Esophagus (tissue), 2 donors: Measurements from ENCODE around the gene EN2. TPM values are rescaled to one million over a fixed set of nuclear protein-coding genes. Genes with fewer than 3 reads are reported as not detected.
A peak's percentile ranks its signal among the peaks of the same experiment; 100 is the strongest.

ENCODE experiments used
- H3K27ac ChIP-seq, 2 donors: one replicate each; pipeline ENCODE4 v1.5.1; 2013; ENCODE audit warnings: low read depth in 2 of 2, mild to moderate bottlenecking in 2 of 2, inconsistent platforms in 1 of 2, low read length in 1 of 2, moderate library complexity in 1 of 2
- H3K27me3 ChIP-seq, 2 donors: one replicate each; pipeline ENCODE4 v1.6.1; 2013; ENCODE audit warnings: low read length in 2 of 2, control low read depth in 1 of 2, mild to moderate bottlenecking in 1 of 2; ENCODE audit not compliant: insufficient read depth in 2 of 2, control insufficient read depth in 1 of 2
- H3K36me3 ChIP-seq, 2 donors: one replicate each; pipeline ENCODE4 v1.6.1; 2013; ENCODE audit warnings: low read length in 1 of 2; ENCODE audit not compliant: control insufficient read depth in 2 of 2, insufficient read depth in 2 of 2
- H3K4me1 ChIP-seq, 2 donors: one replicate each; pipeline ENCODE4 v1.6.1; 2013; ENCODE audit warnings: low read length in 1 of 2; ENCODE audit not compliant: control insufficient read depth in 2 of 2, insufficient read depth in 2 of 2
- H3K4me3 ChIP-seq, 2 donors: one replicate each; pipeline ENCODE4 v1.5.1; 2013; ENCODE audit warnings: low read length in 2 of 2, mild to moderate bottlenecking in 2 of 2, low read depth in 1 of 2, moderate library complexity in 1 of 2
- H3K9me3 ChIP-seq, 2 donors: one replicate each; pipeline ENCODE4 v1.6.1; 2013; ENCODE audit warnings: mild to moderate bottlenecking in 2 of 2, low read depth in 1 of 2, low read length in 1 of 2, moderate library complexity in 1 of 2; ENCODE audit not compliant: control insufficient read depth in 2 of 2, insufficient read depth in 1 of 2
- WGBS, 2 donors: extraction: QIAGEN DNeasy Blood & Tissue Kit; methylation state at CpG; one replicate each; pipeline ENCODE4 v1.1.7; 2013; 5-methylcytosine and 5-hydroxymethylcytosine counted together
- polyA plus RNA-seq, 2 donors: library from polyadenylated mRNA; stranded (reverse); fragments of 200-250 nt; gene quantifications; one replicate each; pipeline ENCODE4 v1.2.3, GENCODE V29; 2013
- donor health status: healthy with polysubstance abuse.
- donor health status: Bipolar disorder and iron deficiency.

EN2 gene
- polyA plus RNA-seq, 2 donors = 0.01 to 0.02 TPM

DNA sequence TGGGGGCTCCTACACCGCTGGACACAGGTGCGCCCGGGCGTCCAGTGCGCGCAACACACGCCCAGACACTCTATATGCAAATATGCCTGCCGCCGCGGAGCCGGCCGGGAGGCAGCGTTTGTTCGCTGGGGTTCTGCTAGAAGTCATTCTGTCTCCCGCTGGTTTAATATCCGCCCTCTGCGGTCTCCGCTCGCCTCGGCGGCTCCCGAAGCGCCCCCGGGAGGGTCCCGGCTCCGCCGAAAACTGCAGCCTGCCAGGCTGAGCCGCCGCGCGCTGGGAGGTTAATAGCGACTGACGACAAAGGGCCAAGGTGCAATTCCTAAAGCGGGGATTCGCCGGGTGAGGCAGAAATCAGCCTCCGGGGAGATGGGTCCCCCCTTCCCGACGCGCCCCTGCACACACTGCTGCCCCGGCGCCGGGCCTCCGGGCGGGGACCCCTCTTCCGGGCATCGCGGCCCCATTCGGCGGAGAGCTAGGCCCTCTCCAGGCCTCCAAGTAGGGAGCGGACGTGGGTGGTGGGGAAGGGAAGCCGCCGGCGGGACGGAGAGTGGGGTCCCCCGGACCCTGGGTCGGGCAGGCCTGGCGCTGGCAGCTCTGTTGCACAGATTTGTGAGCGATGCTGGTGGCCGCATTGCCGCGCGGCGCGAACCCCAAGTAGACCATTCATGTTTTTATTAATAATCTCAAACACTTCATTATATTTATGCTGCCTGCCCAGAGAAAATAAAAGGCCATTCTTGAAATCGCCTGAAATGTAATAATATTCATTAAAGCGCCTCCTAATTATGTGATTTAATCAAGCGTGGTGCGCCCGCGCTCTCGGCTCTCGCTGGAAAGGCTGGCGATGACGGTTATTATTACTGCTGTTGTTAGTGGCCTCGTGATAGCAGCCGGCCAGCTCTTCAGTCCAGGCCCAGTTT is 9.1 kb downstream of the EN2 start:
- peaks cover 0 to 6% of the 10 kb centered on the region in 2 donors for H3K9me3 ChIP-seq

GRCh38 chr7:155467846-155468784 is 10.2 kb downstream of the EN2 start:
- Histone ChIP-seq H3K4me1 (peaks cover 8 to 9% of the 10 kb centered on the region in 2 donors), H3K27me3 (peaks cover 0 to 57% of the 10 kb centered on the region in 2 donors), H3K9me3 (peaks cover 0 to 6% of the 10 kb centered on the region in 2 donors), H3K36me3 (no peaks in the 10 kb centered on the region), H3K27ac (no peak overlapping the region), H3K4me3 (peak overlapping the region in 1 of 2 donors; percentile 9)
- WGBS, 2 donors = 3 to 5% methylated on average over 70 of the region's 70 CpGs

More for the DNA sequence above, 9.1 kb downstream of the EN2 start:
- Histone ChIP-seq H3K36me3 (no peaks in the 10 kb centered on the region), H3K4me1 (peaks cover 8 to 9% of the 10 kb centered on the region in 2 donors), H3K27me3 (peaks cover 0 to 59% of the 10 kb centered on the region in 2 donors), H3K4me3 (no peak overlapping the region), H3K27ac (no peak overlapping the region)
- 5 to 6% methylated on average over 64 to 78 of the region's 78 CpGs for WGBS, 2 donors

- Histone ChIP-seq H3K4me1 (peaks cover 8 to 9% of the 10 kb centered on the region in 2 donors), H3K9me3 (peaks cover 0 to 4% of the 10 kb centered on the region in 2 donors), H3K27me3 (peaks cover 0 to 54% of the 10 kb centered on the region in 2 donors), H3K36me3 (no peaks in the 10 kb centered on the region), H3K4me3 (no peak overlapping the region), H3K27ac (no peak overlapping the region)
- WGBS, 2 donors = 11 to 13% methylated on average over 10 of the region's 10 CpGs
These were observed 10.8 kb downstream of the EN2 start for GRCh38 chr7:155468785-155469148.

DNA sequence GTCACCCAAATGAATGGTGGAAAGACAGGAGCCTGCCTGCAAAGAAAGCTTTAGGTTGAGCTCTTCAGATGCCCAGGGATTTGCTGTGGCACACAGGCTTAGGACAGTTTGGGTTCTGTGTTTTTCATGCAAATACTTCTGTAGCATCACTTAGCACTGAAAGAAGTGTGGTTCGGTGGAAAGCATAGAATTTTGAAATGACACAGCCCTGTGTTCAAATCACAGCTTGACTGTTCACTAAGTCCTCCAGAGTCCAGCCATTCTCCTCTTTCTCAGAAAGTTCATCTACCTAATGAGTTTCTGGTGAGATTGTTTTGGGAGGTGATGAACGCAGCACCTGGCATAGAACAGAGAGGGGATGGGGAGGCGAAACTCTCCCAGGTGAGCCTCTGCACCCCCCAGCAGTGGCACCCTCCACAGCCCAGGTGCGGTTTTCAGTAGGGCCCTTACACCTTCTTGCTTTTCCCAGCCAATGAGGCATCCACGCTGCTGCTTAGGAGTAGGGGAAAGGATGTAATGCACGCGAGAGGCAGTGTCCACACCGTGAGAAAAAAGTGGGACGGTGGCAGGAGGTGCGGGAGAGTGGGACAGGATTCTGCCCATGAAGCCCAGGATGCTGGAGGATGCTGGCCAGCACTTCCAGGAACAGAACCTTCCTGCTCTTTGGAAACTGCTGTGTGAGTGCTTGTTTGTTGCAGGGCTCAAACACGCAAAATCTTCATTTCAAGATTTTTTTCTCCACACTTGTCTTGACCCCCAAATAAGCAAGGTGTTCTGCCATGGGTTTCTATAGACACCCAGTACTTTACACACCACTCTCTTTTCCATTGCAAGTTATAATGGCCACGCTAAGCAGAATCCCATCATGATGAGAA is 11.6 kb downstream of the EN2 start:
- no peak overlapping the region for H3K27ac ChIP-seq
- H3K36me3 ChIP-seq = no peaks in the 10 kb centered on the region
- WGBS, 2 donors = 12 to 14% methylated on average over 12 of the region's 12 CpGs
- peaks cover 8 to 9% of the 10 kb centered on the region in 2 donors for H3K4me1 ChIP-seq
- H3K9me3 ChIP-seq = peaks cover 0 to 7% of the 10 kb centered on the region in 2 donors
- no peak overlapping the region for H3K4me3 ChIP-seq
- peaks cover 0 to 56% of the 10 kb centered on the region in 2 donors for H3K27me3 ChIP-seq

DNA sequence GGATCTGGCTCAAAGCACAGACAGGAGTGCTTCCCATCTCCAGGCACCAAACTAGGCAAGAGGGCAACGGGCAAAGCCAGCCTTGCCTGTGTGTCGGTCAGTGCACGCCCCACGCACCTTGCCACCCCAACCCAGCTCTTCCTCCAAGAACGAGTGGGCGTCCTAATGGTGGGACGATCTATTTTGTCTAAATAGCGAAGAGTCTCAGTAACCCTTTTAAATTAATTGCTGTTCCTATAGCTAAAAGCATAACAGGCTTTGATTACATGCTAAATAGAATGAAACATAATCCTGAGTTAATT is 12.2 kb downstream of the EN2 start:
- Histone ChIP-seq H3K36me3 (no peaks in the 10 kb centered on the region), H3K27me3 (peaks cover 0 to 53% of the 10 kb centered on the region in 2 donors), H3K4me3 (no peak overlapping the region), H3K4me1 (peaks cover 8 to 9% of the 10 kb centered on the region in 2 donors), H3K9me3 (peaks cover under 1 to 8% of the 10 kb centered on the region in 2 donors), H3K27ac (no peak overlapping the region)
- WGBS, 2 donors = 27 to 30% methylated on average over 8 of the region's 8 CpGs

- Histone ChIP-seq H3K4me3 (no peak overlapping the region), H3K9me3 (peaks cover 5 to 16% of the 10 kb centered on the region in 2 donors), H3K27ac (no peak overlapping the region), H3K4me1 (peaks cover 8 to 9% of the 10 kb centered on the region in 2 donors), H3K36me3 (no peaks in the 10 kb centered on the region), H3K27me3 (peaks cover 8 to 57% of the 10 kb centered on the region in 2 donors)
- WGBS, 2 donors = 3 to 7% methylated on average over 24 of the region's 24 CpGs
These were observed 13.0 kb downstream of the EN2 start for GRCh38 chr7:155470686-155471638.

DNA sequence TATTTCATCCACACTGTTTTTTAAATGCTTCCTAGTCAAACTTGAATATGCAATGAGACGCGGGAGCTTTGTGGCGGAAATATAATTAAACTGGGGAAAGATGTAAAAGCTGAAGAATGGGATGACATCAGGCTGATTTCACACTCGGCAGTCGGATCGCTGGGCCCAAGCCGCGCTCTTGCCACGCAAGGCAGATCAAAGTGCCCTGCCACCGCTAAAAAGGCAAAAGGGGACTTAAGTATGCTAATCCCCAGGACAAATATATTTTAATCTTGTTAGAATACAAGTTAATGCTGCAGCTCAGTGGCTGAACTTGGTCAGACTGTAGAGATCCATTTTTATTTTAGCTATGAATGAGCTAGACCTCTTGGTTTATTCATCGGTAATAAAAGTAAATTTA is 13.8 kb downstream of the EN2 start:
- H3K4me3 ChIP-seq = no peak overlapping the region
- 13 to 15% methylated on average over 11 of the region's 11 CpGs for WGBS, 2 donors
- peaks cover 11 to 49% of the 10 kb centered on the region in 2 donors for H3K27me3 ChIP-seq
- no peak overlapping the region for H3K27ac ChIP-seq
- peaks cover 5 to 8% of the 10 kb centered on the region in 2 donors for H3K4me1 ChIP-seq
- no peaks in the 10 kb centered on the region for H3K36me3 ChIP-seq
- peaks cover 6 to 16% of the 10 kb centered on the region in 2 donors for H3K9me3 ChIP-seq

DNA sequence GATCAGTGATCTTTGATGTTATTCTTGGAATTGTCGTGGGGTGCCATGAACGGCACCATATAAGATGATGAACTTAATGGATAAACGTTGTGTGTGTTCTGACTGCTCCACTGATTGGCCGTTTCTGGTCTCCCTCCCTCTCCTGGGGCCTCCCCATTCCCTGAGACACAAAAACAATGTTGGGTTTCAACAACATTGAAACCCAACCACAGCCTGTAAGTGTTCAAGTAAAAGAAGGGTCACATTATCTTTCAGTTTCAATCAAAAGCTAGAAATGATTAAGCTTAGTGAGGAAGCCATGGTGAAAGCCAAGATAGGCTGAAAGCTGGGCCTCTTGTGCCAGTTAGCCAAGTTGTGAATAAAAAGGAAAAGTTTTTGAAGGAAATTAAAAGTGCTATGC is 19.5 kb downstream of the EN2 start:
- WGBS, 2 donors = 69 to 71% methylated on average over 4 of the region's 4 CpGs
- Histone ChIP-seq H3K4me3 (no peak overlapping the region), H3K27me3 (peaks cover 11 to 17% of the 10 kb centered on the region in 2 donors)

More for the DNA sequence above, 19.5 kb downstream of the EN2 start:
- no peak overlapping the region for H3K27ac ChIP-seq
- H3K9me3 ChIP-seq = peaks cover 7 to 17% of the 10 kb centered on the region in 2 donors
- H3K4me1 ChIP-seq = no peaks in the 10 kb centered on the region
- no peaks in the 10 kb centered on the region for H3K36me3 ChIP-seq
